ENCODE data around the gene MAB21L3. TPM values are rescaled to one million over a fixed set of nuclear protein-coding genes. Genes with fewer than 3 reads are reported as not detected.
A peak's percentile ranks its signal among the peaks of the same experiment; 100 is the strongest.

Gene MAB21L3
- total RNA-seq, 2 experiments from 2014 or later: not detected

DNA sequence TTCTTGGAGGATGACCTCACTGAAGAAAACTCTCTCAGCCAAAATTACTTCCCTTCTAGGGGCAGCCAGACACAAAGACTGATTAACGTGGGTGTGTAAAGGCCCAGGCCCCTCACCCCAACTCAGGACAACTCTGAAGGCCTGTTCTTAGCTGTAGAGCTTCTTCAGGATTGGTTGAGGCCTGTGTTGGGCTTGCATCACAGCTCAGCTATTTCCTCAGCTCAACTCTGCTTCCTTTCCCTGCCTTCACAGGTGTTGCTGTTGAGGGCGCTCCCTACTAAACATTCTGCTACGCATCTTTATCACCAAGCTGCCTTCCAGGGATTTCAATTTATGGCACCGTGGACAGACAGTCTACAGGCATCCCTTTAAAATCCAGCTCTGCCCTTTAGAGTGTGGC is 36.8 kb downstream of the MAB21L3 start:
- CTCF ChIA-PET: interaction anchor here (1.0 to 14.8 kb wide), 5 partner anchors 9 to 340 kb away, joined by 3 to 460 read pairs (median 67); no protein-coding TSS in a partner anchor
- POLR2A ChIA-PET: interaction anchor here (0.6 to 1.2 kb wide), 3 partner anchors 15 to 520 kb away, joined by 3 read pairs; partner anchors contain the start of gene IGSF3
- Mint-ChIP-seq H3K36me3 (ENCODE audit: low read depth) (peaks cover 4% of the 10 kb centered on the region), H3K9me3 (peaks cover 6% of the 10 kb centered on the region), H3K4me1 (ENCODE audit: low read depth) (peaks cover 29% of the 10 kb centered on the region), H3K27me3 (peaks cover 2% of the 10 kb centered on the region), H3K27ac (no peak overlapping the region), H3K4me3 (no peak overlapping the region)
- ATAC-seq (no peak), DNase-seq (no peak)
- TF ChIP-seq, protein P1, sequence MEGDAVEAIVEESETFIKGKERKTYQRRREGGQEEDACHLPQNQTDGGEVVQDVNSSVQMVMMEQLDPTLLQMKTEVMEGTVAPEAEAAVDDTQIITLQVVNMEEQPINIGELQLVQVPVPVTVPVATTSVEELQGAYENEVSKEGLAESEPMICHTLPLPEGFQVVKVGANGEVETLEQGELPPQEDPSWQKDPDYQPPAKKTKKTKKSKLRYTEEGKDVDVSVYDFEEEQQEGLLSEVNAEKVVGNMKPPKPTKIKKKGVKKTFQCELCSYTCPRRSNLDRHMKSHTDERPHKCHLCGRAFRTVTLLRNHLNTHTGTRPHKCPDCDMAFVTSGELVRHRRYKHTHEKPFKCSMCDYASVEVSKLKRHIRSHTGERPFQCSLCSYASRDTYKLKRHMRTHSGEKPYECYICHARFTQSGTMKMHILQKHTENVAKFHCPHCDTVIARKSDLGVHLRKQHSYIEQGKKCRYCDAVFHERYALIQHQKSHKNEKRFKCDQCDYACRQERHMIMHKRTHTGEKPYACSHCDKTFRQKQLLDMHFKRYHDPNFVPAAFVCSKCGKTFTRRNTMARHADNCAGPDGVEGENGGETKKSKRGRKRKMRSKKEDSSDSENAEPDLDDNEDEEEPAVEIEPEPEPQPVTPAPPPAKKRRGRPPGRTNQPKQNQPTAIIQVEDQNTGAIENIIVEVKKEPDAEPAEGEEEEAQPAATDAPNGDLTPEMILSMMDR (IDR thresholded peaks at IDR 0.05): no peak
- intact Hi-C loops (cut with micrococcal nuclease): no loop called here

DNA sequence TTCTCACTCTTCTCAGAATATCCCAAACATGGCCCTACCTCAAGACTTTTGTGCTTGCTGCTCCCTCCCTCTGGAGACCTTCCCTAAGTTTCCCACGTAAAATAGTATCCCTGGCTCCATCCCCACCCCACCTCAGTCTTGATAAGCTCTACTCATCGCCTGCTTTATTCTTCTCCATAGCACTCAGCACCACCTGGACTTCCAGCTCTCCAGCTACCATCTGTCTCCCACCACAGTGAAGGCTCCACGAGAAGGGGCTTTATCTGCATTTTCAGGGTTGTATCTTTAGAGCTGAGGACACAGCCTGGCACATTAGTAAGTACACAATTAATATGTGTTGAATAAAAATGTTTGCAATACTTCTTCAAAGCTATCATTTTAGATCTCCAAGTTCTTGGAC is 37.8 kb downstream of the MAB21L3 start:
- ChIA-PET POLR2A (interaction anchor here (1.0 to 1.3 kb wide), 3 partner anchors 10 to 336 kb away, joined by 3 to 5 read pairs (median 3); no protein-coding TSS in a partner anchor), CTCF (interaction anchor here (0.8 to 14.8 kb wide), 5 partner anchors 10 to 350 kb away, joined by 3 to 460 read pairs (median 67); no protein-coding TSS in a partner anchor)
- TF ChIP-seq, protein P1 (IDR thresholded peaks at IDR 0.05): no peak
- peaks cover 4% of the 10 kb centered on the region for H3K9me3 Mint-ChIP-seq
- DNase-seq (no peak), ATAC-seq (no peak)
- intact Hi-C loops (cut with micrococcal nuclease): no loop called here
- no peak overlapping the region for H3K27ac Mint-ChIP-seq
- H3K4me3 Mint-ChIP-seq: no peak overlapping the region
- no peaks in the 10 kb centered on the region for H3K27me3 Mint-ChIP-seq
- H3K4me1 Mint-ChIP-seq (ENCODE audit: low read depth): peaks cover 29% of the 10 kb centered on the region
- H3K36me3 Mint-ChIP-seq (ENCODE audit: low read depth): peaks cover 3% of the 10 kb centered on the region

DNA sequence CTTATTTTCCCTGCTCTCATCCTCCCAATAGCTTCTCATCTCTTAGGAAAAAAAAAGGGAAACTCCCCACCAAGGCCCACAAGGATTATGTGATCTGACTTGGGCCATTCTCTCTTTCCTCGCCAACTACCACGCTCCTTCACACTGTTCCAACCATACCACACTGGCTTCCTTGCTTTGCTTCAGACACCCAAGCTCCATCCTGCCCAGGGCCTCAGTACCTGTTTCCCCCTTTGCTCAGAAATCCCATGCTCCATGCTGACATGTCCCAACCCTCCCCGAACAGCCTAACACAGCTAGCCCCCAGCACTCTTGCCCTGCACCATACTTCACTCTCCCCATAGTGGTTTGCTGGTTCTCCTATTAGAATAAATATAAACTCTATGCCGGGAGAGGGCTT is 39.2 kb downstream of the MAB21L3 start:
- TF ChIP-seq, protein P1 (IDR thresholded peaks at IDR 0.05): no peak
- CTCF ChIA-PET: interaction anchor here (0.8 to 14.8 kb wide), 10 partner anchors 8 to 348 kb away, joined by 3 to 460 read pairs (median 4); no protein-coding TSS in a partner anchor
- H3K4me3 Mint-ChIP-seq: no peak overlapping the region
- no peaks in the 10 kb centered on the region for H3K36me3 Mint-ChIP-seq (ENCODE audit: low read depth)
- H3K27ac Mint-ChIP-seq: no peak overlapping the region
- H3K9me3 Mint-ChIP-seq: no peaks in the 10 kb centered on the region
- DNase-seq (no peak), ATAC-seq (no peak)
- POLR2A ChIA-PET: no interaction called here
- no peaks in the 10 kb centered on the region for H3K27me3 Mint-ChIP-seq
- intact Hi-C loops (cut with micrococcal nuclease): loop anchor here (5.0 kb wide), 1 partner anchor 337 kb away; no protein-coding TSS in a partner anchor
- H3K4me1 Mint-ChIP-seq (ENCODE audit: low read depth): peaks cover 29% of the 10 kb centered on the region

DNA sequence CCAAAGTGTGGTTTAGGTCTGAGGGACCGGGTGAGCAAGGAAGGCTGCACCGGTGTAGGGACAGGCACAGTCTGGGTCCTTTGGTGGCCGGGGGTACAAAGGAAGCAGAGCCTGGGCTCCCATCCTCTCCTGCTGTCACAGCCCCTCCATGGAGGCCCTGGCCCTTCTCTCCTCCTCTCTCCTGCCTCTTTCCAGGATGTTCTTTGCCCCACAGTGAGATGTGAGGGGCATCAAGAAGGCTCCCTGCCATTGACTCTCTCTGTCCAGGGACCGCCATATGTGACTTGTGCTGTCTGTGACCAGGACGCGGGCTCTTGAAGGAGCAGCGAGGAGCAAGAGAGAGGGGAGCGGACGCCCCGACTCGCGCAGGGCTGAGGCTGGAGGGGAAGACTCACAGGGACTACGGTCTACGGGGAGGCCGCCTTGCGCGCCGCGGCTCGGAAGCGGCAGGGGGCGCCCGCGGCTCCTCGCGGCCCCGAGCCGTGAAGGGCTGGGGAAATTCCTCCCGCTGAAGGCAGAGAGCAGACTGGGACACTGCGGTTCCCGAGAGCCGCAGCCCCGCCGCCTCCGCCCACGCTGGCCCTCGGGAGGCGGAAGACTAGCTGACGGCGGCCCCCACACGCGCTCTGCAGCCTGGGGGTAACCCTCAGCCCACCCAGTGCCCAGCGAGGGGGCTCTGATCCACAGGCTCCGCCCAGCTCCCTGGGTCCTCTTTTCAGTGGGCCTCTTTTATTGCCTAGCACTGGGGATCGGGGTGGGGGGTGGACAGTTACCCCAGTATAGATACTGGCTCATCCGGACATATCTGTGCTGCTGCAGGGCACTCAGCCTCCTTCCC is 40.8 kb downstream of the MAB21L3 start:
- DNase-seq: peak; percentile 85
- TF ChIP-seq, protein P1 (IDR thresholded peaks at IDR 0.05): peak; percentile 91
- ChIA-PET POLR2A (interaction anchor here (0.9 kb wide), 1 partner anchor 9 kb away, joined by 3 read pairs; no protein-coding TSS in a partner anchor), CTCF (interaction anchor here (0.6 to 14.8 kb wide), 14 partner anchors 9 to 352 kb away, joined by 3 to 460 read pairs (median 4); no protein-coding TSS in a partner anchor)
- no peaks in the 10 kb centered on the region for H3K9me3 Mint-ChIP-seq
- peak overlapping the region; percentile 65 for H3K27ac Mint-ChIP-seq
- intact Hi-C loops (cut with micrococcal nuclease): loop anchor here (5.0 kb wide), 1 partner anchor 335 kb away; no protein-coding TSS in a partner anchor
- no peaks in the 10 kb centered on the region for H3K27me3 Mint-ChIP-seq
- no peaks in the 10 kb centered on the region for H3K36me3 Mint-ChIP-seq (ENCODE audit: low read depth)
- H3K4me3 Mint-ChIP-seq: peak overlapping the region; percentile 62
- H3K4me1 Mint-ChIP-seq (ENCODE audit: low read depth): peaks cover 22% of the 10 kb centered on the region
- ATAC-seq: peak; percentile 97

Data from activated CD8-positive, alpha-beta T cell treated with anti-CD3 and anti-CD28 coated beads for 36 hours (primary cell).